Measurements from ENCODE around the gene TULP1. TPM values are rescaled to one million over a fixed set of nuclear protein-coding genes. Genes with fewer than 3 reads are reported as not detected.

Gene TULP1
- total RNA-seq, result not detected in 2 replicates

GRCh38 chr6:35512740-35513139 is at the start of gene TULP1:
TSS of gene TULP1 (minus strand) at chr6:35512896. CDS start at chr6:35512858, 38 bp downstream.

GRCh38 chr6:35496841-35497570 is 15.7 kb downstream of the TULP1 start, which contains the start of gene TEAD3:
TSS of gene TEAD3 (minus strand) at chr6:35497079.

GRCh38 chr6:35468181-35468979 is 44.3 kb downstream of the TULP1 start, which contains the start of gene RPL10A:
TSS of gene RPL10A (plus strand) at chr6:35468401. CDS start at chr6:35468435, 34 bp downstream.

GRCh38 chr6:35452183-35453090 is 60.3 kb downstream of the TULP1 start, which contains the start of gene FANCE:
TSS of gene FANCE (plus strand) at chr6:35452338. CDS start at chr6:35452546, 208 bp downstream.

Small RNA genes within 50 kb of the gene (small RNA-seq; reads per million reads assigned to genes)
- gene MIR7111, result 2.1 reads per million, percentile 49 among the genes with 10 or more reads in this experiment

Other genes with a start within 250 kb of the TULP1 start
- gene DEF6, start 215.1 kb downstream of the TULP1 start, total RNA-seq, result 0.12 and 0.81 TPM in 2 replicates
- gene PPARD, start 170.3 kb downstream of the TULP1 start, total RNA-seq, result 11.2 and 14.0 TPM in 2 replicates
- gene FANCE, start 60.6 kb downstream of the TULP1 start, total RNA-seq, result 7.5 and 9.6 TPM in 2 replicates
- 850 and 964 TPM in 2 replicates for gene RPL10A, start 44.5 kb downstream of the TULP1 start, total RNA-seq
- 16.0 and 18.3 TPM in 2 replicates for gene TEAD3, start 15.8 kb downstream of the TULP1 start, total RNA-seq
- 3.2 and 3.4 TPM in 2 replicates for gene FKBP5, start 176.0 kb upstream of the TULP1 start, total RNA-seq
- 0.12 and 0.16 TPM in 2 replicates for gene ARMC12, start 224.1 kb upstream of the TULP1 start, total RNA-seq

Measured in hair follicle dermal papilla cell (primary cell).